ENCODE measurements around the gene FOXN1.

FOXN1 gene

GRCh38 chr17:28478712-28479615 lies 27.2 kb upstream of the FOXN1 start:
- no peak for DNase-seq

GRCh38 chr17:28480278-28480677 lies 25.9 kb upstream of the FOXN1 start:
- DNase-seq: no peak

- no peak for DNase-seq
These were observed 25.2 kb upstream of the FOXN1 start for GRCh38 chr17:28480799-28481571.

GRCh38 chr17:28482551-28483199 lies 23.5 kb upstream of the FOXN1 start:
- DNase-seq: no peak

- no peak for DNase-seq
These were observed 21.9 kb upstream of the FOXN1 start for GRCh38 chr17:28484296-28484695.

GRCh38 chr17:28485049-28485448 lies 21.1 kb upstream of the FOXN1 start:
- DNase-seq: no peak

GRCh38 chr17:28487881-28488532 lies 18.1 kb upstream of the FOXN1 start:
- DNase-seq: no peak

- no peak for DNase-seq
These were observed 17.4 kb upstream of the FOXN1 start for GRCh38 chr17:28488533-28489276.

GRCh38 chr17:28491286-28491685 lies 14.9 kb upstream of the FOXN1 start:
- DNase-seq: no peak

- no peak for DNase-seq
These were observed 14.3 kb upstream of the FOXN1 start for GRCh38 chr17:28491860-28492259.

- DNase-seq: no peak
These were observed 13.5 kb upstream of the FOXN1 start for GRCh38 chr17:28492352-28493310.

- DNase-seq: no peak
These were observed 12.7 kb upstream of the FOXN1 start for GRCh38 chr17:28493460-28493859.

GRCh38 chr17:28494445-28495188 lies 11.5 kb upstream of the FOXN1 start:
- DNase-seq: peak; percentile 86

GRCh38 chr17:28495635-28496034 lies 10.5 kb upstream of the FOXN1 start:
- DNase-seq: no peak

- DNase-seq: no peak
These were observed 8.2 kb upstream of the FOXN1 start for GRCh38 chr17:28497931-28498330.

GRCh38 chr17:28498652-28499363 lies 7.3 kb upstream of the FOXN1 start:
- DNase-seq: no peak

GRCh38 chr17:28499364-28499664 lies 6.8 kb upstream of the FOXN1 start:
- no peak for DNase-seq

- no peak for DNase-seq
These were observed 6.3 kb upstream of the FOXN1 start for GRCh38 chr17:28499684-28500357.

- DNase-seq: no peak
These were observed 5.3 kb upstream of the FOXN1 start for GRCh38 chr17:28500712-28501379.

Data from stimulated activated CD4-positive, alpha-beta T cell treated with anti-CD3 and anti-CD28 coated beads, Interleukin-15, amount 100 ng/mL, for 24 hours (primary cell).